HG02973 (cell line): ENCODE measurements around the gene SETD1A.
"Not testable (repeated sequence)": the region's sequence is repeated elsewhere in the genome, so short reads cannot be mapped to it uniquely, and the experiment has no call there.

Experiments used
- ATAC-seq: cut with Tn5 transposase; IDR thresholded peaks from one replicate; pipeline ENCODE4 v1.9.1; 2021; ENCODE audit warnings: moderate library complexity; ENCODE audit not compliant: unreplicated experiment

Gene SETD1A

GRCh38 chr16:31013292-31013691, 55.7 kb downstream of the SETD1A start:
- ATAC-seq, result not testable (repeated sequence)

GRCh38 chr16:31016018-31016417, 58.5 kb downstream of the SETD1A start:
- no peak for ATAC-seq

DNA sequence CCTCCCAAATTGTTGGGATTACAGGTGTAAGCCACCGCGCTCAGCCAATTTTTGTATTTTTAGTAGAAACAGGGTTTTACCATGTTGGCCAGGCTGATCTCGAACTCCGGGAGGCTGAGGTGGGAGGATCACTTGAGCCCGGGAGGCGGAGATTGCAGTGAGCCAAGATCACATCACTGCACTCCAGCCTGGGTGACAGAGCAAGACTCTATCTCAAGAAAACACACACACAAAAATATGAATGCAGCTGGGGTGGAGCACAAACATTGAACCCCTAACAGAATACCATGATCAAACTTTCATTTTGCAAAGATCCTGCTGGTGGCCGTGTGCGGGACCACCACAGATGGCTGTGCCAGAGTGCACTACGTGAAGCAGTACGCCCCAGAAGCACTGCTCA, 60.2 kb downstream of the SETD1A start:
- not testable (repeated sequence) for ATAC-seq

- ATAC-seq, result no peak
These were observed 63.0 kb downstream of the SETD1A start for GRCh38 chr16:31020536-31020935.

- ATAC-seq, result no peak
These were observed 65.1 kb downstream of the SETD1A start for GRCh38 chr16:31022544-31023251.

GRCh38 chr16:31023252-31023602, 65.7 kb downstream of the SETD1A start:
- ATAC-seq, result no peak

DNA sequence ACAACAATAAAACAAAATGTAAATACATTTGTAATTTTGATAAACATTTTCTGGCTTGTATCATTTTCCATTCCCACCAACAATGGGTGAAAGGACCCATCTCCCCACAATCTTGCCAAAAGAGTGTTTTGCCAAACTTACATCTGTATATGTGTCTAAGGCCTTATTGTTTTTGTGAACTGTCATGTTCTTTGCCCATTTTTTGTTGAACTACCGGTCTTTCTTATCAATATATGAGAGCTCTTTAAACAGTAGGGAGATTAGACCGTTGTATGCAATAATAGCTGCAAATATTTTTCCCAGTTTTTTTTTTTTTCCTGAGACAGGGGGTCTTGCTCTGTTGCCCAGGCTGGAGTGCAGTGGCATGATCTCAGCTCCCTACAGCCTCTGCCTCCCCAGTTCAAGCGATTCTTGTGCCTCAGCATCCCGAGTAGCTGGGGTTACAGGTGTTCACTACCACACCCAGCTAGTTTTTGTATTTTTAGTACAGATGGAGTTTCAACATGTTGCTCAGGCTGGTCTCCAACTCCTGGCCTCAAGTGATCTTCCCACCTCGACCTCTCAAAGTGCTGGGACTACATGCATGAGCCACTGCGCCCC, 66.2 kb downstream of the SETD1A start:
- no peak for ATAC-seq

- no peak for ATAC-seq
These were observed 67.8 kb downstream of the SETD1A start for GRCh38 chr16:31025339-31025738.

DNA sequence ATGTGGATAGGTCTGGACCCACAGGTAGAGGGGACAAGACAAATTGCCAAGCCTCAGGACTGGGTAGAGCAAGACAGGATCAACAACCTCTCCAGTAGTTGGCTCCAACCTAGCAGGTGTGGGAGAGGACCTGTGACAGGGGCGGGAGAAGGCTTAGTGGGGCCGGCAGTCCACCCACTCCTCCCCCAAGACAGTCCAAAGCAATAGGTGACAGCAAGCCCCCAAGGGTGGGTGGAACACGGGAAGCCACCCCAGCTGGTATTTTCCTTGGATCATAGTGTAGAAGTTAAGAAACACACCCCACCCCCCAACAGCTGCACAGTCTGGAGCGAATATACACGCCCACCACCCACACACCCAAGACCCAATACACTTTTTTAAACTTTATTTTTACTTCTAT, 71.7 kb downstream of the SETD1A start:
- no peak for ATAC-seq

GRCh38 chr16:31031276-31031675, 73.7 kb downstream of the SETD1A start:
- ATAC-seq, result no peak

GRCh38 chr16:31032736-31033708, 75.5 kb downstream of the SETD1A start, which contains the start of gene STX4:
STX4 (plus strand) TSS chr16:31033558; CDS start chr16:31033806, 248 bp downstream.
- ATAC-seq, result peak; percentile 69

DNA sequence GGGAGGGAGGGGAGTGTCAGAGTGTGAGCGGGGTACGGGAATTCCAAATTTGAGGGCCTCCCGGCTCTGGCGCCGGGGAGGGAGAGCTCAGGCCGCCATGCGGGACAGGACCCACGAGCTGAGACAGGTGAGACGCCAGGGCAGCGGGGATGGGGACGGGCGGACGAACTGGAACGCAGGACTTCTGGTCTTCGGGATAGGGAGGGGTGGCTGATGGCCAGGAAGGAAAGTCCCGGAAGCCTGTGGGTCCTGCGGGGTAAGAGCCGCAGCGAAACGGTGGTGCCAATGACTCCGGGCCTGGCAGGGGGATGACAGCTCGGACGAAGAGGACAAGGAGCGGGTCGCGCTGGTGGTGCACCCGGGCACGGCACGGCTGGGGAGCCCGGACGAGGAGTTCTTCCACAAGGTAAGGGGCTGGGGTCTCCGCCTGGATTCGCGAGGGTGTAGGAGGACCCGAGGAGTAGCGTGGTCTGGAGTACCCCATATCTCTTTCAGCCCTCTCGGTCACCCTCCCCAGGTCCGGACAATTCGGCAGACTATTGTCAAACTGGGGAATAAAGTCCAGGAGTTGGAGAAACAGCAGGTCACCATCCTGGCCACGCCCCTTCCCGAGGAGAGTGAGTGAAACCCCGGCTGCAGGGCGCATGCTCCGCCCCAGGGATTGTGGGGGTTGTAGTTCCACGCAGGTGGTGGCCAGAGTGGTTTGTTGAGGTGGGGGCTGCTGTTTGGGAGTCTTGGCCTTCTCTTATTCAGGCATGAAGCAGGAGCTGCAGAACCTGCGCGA, 76.3 kb downstream of the SETD1A start:
- peak; percentile 34 for ATAC-seq
